Smooth muscle cell of the brain vasculature (primary cell): Measurements from ENCODE around the gene GAB2.

Source experiments
- DNase-seq: peaks from one replicate; pipeline ENCODE4 v3.0.0-alpha.2; 2012; ENCODE audit warnings: low read depth, low spot score

Gene GAB2

DNA sequence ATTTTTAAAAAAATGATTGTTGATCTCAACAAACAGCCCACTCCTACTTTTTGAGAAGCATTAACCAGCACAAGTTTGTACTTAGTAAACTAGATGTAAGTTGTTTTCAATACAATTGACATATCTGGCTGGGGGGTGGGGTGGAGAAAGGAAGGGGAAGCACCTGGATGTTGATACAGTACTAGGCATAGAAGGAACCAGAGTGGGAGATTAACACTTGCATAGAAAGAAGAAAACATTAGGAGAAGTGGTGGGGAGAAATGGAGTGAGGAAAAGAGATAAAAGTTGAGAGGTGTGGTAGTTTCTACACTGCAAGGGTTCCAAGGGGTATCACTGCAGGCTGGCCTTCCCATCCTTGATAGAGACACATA, 10.6 kb upstream of the GAB2 start:
- DNase-seq = no peak

DNA sequence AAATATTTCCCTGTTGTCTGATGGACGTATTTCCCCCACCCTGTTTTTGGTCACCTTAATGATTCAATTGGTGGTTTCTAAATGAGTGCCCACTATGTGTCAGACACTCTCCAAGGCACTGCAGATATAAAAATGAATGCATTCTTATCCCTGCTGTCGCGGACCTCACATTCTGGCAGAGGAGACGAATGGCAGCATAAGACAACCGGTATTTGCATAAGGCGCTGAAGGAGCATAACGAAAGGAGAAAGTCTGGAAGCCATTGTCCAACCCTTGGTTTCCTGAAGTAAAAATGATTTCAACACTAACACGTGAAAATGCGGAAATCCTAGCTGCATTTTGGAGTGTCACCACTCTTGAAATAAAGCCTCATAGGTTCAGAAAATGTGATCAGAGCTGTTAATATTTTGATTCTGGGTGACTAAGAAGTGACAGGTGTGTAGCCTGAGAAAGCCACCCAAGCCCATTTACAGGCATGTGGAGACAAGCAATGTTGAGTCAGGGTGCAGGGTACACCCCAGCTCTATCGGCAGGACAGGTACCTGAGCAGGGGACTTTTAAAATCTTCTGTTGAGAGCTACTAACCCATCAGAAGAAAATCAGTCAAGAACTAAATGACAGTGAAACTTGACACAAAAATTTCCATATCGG, 10.1 kb upstream of the GAB2 start:
- no peak for DNase-seq

DNA sequence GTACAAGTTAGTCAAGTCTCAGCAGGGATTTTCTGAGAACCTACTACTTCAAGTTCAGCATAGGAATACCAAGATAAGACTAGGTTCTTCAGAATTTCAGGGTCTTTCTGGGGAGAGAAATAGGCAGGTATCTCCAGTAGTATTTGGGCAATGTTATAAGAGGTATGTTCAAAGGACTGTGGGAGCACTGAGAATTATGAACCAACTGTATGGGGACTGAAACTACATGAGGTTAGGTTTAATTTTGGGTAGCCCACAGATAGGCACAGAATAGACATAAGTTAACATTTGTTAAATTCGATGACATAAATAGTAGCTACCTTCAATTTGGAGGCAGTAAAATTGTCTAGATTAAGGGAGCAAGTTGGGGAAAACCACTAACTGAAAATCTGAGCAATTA, 9.2 kb upstream of the GAB2 start:
- DNase-seq = no peak

DNA sequence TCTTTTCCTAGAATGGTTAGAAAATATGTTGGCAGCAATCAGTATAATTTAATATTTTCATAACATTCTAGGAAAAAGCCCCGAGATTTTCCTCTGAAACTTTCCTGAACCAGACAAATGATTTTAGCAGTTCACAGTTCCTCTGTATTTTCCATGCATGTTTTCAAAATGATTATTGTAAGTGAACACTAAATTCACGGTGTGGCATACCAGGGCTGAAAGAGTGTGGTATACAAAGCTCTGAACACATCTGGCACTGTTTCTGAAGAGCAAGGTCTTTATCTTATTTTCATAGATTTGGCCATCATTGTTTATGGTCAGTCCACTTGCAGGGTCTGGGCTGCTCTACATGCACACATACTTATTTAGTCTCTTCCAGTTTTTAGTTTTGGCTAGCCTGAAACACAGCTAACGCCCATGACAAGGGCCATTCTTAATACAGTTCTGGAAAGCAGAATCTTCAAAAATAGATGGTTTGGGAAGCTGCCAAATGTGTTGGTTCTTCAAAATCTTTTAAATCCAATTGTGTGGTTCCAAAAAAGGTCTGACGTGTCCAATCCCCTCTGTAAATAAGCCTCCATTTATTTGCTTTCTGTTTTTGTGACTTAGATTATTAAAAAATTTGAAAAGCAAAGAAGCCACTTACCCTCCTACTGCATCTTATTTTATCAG, 7.9 kb upstream of the GAB2 start:
- DNase-seq = no peak

DNA sequence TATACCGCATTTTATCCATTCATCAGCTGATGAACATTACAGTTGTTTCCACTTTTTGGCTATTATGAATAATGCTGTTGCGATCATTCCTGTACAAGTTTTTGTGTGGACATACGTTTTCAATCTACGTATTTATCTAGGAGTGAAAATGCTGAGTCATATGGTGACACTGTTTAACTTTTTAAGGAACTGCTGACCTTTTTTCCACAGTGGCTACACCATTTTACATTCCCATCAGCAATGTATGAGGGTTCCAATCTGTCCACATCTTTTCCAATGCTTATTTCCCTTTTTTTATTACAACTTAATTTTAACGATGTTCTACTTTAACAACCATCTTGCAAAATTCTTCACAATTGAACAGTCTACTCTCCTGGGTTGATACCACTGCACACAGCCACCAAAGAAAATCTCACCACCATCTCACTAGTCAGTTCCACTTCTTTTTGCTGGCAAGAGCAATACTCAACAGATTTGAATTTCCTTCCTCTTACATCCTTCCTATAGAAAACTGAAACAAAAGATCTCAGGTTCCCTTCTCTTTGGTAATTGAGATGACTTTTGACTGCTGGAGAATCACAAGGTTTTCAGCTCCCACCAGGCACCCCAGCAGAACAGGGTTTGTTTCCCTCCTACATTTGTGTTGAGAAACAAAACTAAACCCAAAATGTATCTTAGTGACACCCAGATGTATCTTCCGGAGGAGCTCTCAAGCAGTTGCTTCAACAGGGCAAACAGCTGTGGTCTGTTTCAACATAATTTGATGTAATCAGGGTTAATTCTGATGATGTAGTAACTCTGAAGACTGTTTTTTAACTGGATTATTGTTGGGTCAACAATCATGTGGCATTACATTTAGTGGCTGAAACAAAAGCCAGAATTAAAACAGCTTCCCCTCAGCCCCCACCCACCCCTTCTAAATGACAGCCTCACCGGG, 7.0 kb upstream of the GAB2 start:
- no peak for DNase-seq

DNA sequence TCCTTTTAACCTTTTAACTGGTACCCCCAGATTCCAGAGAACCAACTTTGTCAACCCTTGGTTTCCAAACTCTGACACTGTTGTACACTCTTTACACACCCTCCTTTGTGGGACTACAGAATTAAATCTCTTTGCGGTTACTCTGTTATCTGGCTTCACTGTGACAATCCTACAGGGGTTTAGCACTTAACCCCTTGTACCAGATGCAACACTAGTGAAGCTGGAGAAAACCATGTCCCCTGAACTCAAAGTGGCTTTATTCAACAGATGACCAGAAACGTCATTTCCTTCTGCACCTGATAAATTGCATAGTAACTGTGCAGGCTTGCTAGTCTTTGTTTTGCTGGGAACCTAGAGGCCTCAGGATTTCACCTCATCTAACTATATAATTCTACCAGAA, 5.6 kb upstream of the GAB2 start:
- DNase-seq = no peak

DNA sequence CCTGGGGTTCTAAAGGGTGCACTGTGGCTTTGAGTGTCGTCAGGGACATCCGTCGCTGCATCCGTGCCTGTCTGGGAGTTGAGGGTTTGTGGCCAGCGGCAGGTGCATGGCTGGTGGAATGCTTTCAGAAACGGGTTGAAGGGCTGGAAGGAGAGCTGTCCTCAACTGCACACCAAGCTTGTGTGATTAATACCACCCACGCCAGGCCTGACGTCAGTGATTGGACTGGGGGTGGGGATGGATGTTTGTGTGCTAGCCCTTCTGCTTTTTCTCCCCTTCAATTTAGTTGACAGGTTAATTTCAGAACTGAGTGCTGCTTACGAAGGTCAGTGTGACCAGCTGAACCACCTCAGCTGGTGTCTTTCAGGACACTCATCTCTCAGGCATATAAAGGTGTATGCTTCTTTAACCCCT, 3.2 kb upstream of the GAB2 start:
- no peak for DNase-seq

DNA sequence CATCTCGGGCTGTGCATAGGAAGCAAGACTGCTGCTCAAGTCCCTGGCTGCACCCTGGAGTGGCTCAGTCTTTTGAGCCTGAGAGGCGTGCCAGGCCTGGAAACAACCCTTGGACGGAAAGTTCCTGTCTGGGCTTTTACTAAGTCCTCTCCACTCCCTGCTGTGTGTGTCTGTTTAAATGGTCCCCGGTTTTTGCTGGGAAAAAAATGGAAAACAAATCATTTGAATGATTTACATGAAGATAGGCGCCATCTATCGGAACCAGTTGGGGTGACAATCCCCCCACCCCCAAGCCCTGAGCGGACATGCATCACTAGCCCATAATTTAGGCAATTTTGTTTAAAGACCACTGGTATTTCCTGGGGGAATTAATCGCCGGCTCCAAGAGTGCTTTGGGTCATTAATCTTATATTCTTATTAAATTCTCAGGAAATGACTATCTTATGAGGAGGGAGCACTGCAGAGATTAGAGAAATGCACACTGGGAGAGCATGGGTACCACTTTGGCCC, 2.7 kb upstream of the GAB2 start:
- peak; percentile 75 for DNase-seq

DNA sequence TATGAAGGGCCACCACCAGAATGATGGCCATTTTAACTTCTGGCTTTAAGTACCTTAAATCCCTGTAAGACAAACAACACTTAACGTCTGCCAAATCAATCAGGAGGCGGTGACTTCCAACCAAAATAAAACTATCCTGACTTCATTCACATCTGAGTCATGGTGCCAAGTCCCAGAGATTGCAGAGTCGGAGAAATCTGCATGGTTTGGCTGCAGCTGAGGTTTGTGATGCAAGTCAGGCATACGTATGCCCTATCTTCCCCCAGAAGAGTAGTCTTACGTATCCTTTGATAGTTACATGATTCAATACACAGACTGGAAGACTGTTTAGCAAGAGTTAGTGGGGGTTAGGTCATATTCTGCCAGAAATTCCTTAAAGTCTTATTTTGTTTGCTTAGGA, 1.7 kb upstream of the GAB2 start:
- DNase-seq = no peak

DNA sequence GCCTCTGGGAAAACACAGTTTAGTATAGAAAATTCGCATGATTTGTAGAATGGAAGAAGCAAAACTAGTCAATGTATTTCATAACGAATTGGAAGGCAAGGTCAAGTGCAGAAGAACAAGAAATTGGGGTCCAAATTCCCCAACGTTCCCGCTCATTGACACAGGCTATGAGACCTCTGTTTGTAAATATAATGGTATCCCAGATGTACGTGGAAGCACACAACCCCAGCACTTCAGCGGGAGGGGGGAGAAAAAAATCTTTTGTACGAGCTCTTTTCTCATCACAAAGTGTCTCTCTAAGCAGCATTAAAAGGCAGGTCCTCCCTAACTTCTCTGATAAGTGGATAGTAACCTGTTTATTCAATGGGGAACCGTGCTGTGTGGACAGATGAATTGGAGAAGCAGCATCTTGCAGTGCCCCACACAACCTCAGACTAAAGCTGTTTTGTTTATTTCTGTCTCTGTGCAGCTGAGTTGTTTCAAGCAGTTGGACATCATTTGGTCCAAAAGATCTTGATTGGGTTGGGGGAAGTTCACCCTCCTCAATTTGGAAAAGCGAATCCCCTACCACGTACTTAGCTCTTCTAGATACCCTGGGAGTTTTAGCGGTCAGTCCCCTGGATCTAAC, 1.1 kb upstream of the GAB2 start:
- DNase-seq = no peak

DNA sequence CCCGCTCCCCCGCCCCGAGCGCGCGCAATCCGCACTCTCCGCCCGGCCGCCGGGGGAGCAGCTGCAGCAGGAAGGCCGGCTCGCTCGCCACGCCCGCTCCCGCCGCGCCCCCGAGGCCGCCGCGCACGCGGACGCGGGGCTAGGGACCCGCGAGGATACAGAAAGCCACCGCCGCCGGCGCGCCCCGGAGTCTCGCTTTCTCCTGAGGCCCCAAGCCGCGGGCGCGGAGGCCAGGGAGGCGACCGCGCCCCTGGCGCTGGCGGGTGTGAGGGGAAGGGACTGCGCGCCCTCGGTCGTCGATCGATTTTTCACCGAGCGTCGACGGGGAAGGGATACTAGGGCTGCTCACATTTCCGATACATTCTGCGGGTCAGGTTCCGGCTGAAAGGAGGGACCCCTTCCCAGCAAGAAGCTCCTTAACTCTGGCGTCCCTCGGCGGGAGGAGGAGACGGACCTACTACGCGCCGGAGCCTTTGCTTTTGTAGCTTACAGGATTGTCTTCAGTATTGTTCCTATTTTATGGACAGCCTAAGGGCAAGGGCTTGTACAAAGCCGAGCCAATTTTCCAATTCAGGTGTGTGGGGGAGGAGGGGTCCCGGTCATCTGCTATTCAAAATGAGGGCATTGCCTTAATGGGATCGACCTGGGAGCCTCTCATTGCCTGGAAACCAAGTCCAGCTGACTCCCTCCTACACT, 416 bp upstream of the GAB2 start:
- no peak for DNase-seq

DNA sequence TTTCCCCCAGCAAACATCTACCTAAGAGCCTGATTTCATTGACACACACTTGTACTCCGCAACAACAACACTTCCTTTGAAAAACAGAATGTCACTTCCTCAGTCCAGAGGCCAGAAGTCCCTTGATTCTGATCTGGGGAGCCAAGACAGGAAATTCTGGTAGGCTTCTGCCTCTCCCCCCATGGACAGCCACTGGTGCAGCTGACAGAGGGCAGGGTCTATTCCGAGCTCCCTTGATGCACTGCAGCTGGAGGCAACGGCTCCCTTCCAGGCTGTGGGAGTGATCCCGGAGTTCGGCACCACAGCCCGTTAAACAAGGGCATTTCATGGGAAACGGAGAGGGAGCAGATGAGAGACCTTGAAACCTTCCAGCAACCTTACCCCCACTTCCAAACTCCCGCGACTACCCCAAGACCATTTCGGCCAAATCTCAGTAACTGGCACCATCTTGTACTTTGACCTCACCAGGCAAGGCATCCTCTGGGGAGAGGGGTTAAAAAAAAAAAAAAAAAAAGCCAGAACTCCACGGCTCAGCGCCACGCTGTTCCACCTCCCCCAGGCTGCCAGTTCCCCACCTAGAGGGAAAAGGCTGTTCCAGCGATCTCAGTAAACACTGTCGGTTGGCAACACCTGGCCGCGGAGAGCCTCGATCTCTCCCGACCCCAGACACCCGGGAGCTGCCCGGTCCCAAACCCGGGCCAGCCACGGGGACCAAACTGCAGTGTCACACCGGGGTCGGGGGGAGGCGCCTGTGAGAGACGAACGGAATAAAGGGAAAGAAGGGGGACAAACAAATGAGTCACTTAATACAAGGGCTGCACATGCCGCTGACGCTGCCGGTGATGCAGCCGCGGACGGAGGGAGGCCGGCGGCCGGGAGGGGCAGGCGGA, 1.1 kb downstream of the GAB2 start:
- no peak for DNase-seq

DNA sequence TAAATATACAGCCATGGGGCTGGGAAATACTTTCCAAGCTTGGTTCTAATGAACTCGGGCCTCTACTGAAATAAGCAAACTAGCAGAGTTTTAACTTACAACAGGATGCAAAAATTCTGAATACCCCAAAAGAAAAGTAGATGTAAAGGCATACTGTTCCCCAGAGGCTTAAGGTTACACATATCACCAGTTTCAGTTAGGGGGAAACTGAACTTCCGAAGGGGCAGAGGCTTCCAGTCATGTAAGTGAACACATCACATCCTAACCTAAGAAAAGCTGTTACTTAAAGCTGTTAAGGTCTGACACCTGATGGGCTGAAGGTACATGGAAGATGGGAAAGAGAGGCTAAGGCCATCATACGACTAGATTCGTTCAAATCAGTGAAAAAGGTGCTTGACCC, 2.3 kb downstream of the GAB2 start:
- DNase-seq = no peak

DNA sequence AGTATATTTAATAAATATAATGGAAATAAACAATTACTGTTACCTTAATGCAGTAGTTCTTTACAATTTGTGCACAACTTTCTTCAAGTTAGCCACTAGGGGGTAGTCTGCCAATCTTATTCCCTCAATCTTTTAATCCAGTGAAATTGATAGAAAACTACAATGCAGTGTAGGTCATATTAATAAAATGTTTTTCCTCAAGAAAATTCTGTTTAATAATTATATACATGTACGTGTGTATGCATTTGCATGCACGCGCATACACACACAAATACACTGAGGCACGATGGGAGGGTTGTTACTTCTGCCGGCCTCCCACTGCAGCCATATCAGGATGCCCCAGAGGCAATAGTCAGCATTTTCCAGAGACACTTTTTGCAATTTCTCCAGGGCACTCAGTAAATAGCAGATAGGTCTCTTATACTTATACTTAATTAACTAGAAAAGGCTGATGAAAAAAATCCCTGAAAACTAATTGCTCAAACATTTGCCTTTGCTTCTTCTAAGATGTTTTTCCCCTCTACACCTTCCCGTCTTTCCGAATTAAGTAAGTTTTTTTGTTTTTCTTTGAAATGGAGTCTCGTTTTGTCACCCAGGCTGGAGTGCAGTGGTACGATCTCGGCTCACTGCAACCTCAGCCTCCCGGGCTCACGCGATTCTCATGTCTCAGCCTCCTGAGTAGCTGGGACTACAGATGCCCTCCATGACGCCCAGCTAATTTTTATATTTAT, 3.1 kb downstream of the GAB2 start:
- no peak for DNase-seq

DNA sequence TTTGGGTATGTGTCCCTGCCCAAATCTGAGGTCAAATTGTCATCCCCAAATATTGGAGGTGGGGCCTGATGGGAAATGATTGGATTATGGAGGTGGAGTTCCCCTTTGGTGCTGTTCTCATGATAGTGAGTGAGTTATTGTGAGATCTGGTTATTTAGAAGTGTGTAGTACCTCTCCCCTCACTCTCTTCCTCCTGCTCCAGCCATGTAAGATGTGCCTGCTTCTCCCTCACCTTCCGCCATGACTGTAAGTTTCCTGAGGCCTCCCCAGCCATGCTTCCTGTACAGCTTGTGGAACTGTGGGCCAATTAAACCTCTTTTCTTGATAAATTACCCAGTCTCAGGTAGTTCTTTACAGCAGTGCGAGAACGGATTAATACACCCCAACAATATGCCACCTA, 9.0 kb downstream of the GAB2 start:
- DNase-seq = no peak

DNA sequence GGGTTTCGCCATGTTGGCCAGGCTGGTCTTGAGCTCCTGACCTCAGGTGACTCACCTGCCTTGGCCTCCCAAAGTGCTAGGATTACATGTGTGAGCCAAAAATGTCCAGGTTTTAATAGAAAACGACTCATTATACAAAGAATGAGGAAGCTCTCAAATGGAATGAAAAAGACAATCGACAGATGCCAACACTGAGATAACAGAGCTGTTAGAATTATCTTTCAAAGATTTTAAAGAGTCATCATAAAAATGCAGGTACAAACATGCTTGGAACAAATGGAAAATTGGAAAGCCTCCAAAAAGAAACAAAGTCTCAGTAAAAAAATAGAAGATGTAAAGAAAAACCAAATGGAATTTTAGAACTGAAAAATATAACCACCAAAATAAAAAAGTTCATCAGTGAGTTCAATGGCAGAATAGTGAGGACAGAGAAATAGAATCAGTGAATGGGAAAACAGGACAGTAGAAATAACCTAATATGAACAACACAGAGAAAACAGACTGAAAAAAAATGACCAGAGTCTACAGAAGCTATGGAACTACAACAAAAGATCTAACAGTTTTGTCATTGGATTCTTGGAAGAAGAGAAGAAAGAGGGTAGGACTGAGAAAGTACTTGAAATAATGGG, 10.9 kb downstream of the GAB2 start:
- no peak for DNase-seq

DNA sequence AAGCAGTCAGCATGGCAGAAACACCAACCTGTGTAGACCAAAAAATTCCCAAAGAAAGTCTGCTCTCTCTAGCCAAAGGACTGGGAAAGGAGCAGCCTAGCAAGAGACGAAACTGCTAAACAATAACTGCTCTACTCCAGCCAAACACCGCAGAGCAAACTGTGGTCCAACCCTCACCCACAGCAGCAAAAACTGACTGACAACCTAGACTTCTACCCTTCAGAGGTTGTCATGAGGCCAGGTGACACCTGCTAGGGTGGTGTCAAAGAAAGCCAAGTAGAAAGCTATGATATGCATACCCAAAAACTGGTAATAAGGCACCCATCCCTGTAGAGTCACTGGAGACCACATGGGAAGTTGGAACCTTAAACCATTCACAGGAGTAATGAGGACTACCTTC, 11.8 kb downstream of the GAB2 start:
- DNase-seq = no peak

DNA sequence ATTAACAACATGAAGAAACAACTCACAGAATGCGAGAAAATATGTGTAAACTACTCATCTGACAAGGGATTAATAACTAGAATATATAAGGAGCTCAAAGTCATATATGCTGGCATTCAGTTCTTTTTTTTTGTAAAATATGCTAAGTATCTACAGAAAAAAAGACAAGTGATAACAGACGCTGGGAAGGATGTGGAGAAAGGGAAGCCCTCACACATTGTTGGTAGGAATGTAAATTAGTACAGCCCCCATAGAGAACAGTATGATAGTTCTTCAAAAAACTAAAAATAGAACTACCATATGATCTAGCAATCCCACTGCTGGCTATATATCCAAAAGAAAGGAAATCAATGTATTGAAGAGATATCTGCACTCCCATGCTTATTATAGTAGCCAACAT, 13.8 kb downstream of the GAB2 start:
- DNase-seq = no peak

DNA sequence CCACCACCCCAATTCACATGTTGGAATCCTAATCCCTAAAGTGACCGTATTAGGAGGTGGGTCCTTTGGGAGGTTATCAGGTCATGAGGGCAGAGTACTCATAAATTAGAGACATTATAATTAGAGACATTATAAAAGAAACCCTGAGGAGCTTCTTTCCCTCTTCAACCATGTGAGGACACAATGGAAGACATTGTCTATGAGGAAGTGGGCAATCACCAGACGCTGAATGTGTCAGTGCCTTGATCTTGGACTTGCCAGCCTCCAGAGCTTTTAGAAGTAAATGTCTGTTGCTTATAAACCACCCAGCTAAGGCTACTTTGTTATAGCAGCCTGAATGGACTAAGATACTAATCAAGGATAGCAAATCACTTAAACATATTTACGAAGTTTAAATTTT, 14.8 kb downstream of the GAB2 start:
- no peak for DNase-seq
